Fibroblast of skin of abdomen (primary cell): ENCODE measurements around the gene EML4.

Experiments used
- DNase-seq: peaks from one replicate; pipeline ENCODE4 v3.0.0-alpha.2; 2013

The EML4 gene

GRCh38 chr2:42267530-42267929 is 98.4 kb downstream of the EML4 start:
- DNase-seq: no peak

GRCh38 chr2:42268528-42269151 is 99.5 kb downstream of the EML4 start:
- DNase-seq: no peak

- no peak for DNase-seq
Observed at GRCh38 chr2:42270757-42271156, 101.6 kb downstream of the EML4 start.

GRCh38 chr2:42271246-42271645 is 102.1 kb downstream of the EML4 start:
- DNase-seq: peak; percentile 15

GRCh38 chr2:42274863-42275262 is 105.7 kb downstream of the EML4 start:
- no peak for DNase-seq

- DNase-seq: no peak
Observed at GRCh38 chr2:42281416-42282081, 112.4 kb downstream of the EML4 start.

- no peak for DNase-seq
Observed at GRCh38 chr2:42284019-42284418, 114.9 kb downstream of the EML4 start.

GRCh38 chr2:42286268-42286946 is 117.3 kb downstream of the EML4 start:
- DNase-seq: no peak

GRCh38 chr2:42288811-42289210 is 119.7 kb downstream of the EML4 start:
- no peak for DNase-seq

GRCh38 chr2:42289222-42289621 is 120.1 kb downstream of the EML4 start:
- DNase-seq: no peak

GRCh38 chr2:42290005-42290404 is 120.9 kb downstream of the EML4 start:
- DNase-seq: no peak

GRCh38 chr2:42293019-42293418 is 123.9 kb downstream of the EML4 start:
- no peak for DNase-seq

- no peak for DNase-seq
Observed at GRCh38 chr2:42296226-42296625, 127.1 kb downstream of the EML4 start.

- no peak for DNase-seq
Observed at GRCh38 chr2:42297322-42297936, 128.3 kb downstream of the EML4 start.

- no peak for DNase-seq
Observed at GRCh38 chr2:42298132-42298531, 129.0 kb downstream of the EML4 start.

- DNase-seq: no peak
Observed at GRCh38 chr2:42298996-42299754, 130.0 kb downstream of the EML4 start.

- no peak for DNase-seq
Observed at GRCh38 chr2:42300527-42300926, 131.4 kb downstream of the EML4 start.

- DNase-seq: no peak
Observed at GRCh38 chr2:42303252-42303651, 134.1 kb downstream of the EML4 start.

- DNase-seq: no peak
Observed at GRCh38 chr2:42304059-42304713, 135.0 kb downstream of the EML4 start.

- no peak for DNase-seq
Observed at GRCh38 chr2:42307180-42307579, 138.0 kb downstream of the EML4 start.

GRCh38 chr2:42309366-42309765 is 140.2 kb downstream of the EML4 start:
- no peak for DNase-seq

- DNase-seq: no peak
Observed at GRCh38 chr2:42310007-42310515, 140.9 kb downstream of the EML4 start.
